H1 (cell line): ENCODE data around the gene OPCML. TPM values are rescaled to one million over a fixed set of nuclear protein-coding genes. Genes with fewer than 3 reads are reported as not detected.

ENCODE experiments used
- CTCF ChIA-PET: fragments of 300-600 bp; sonication (Branson Sonifier 250); formaldehyde crosslinking; loops from one replicate; lab custom pipeline; 2021; ENCODE audit not compliant: partially characterized antibody; lab: Charles Lee
- POLR2A ChIA-PET: fragments of 300-600 bp; sonication (Branson Sonifier 250); formaldehyde crosslinking; loops from one replicate; lab custom pipeline; 2021; ENCODE audit warnings: inconsistent platforms; ENCODE audit not compliant: partially characterized antibody; lab: Charles Lee
- DNase-seq, 2 experiments: peaks; one replicate each; pipeline versions ENCODE4 v3.0.0 to v3.0.0-alpha.2; 2010 to 2022; ENCODE audit warnings: low spot score in 2 of 2, low read depth in 1 of 2, mixed read lengths in 1 of 2
- FAIRE-seq: peaks from 2 replicates; lab custom pipeline; 2011; peaks lifted over from hg19 to GRCh38; lab: Jason Lieb, UNC
- H2AFZ ChIP-seq: 2 replicates; pipeline ENCODE4 v1.8.1; 2012; ENCODE audit warnings: low read length, inconsistent platforms
- H2AK5ac ChIP-seq: 2 replicates; pipeline ENCODE4 v1.6.1; 2013; ENCODE audit warnings: low read depth, low read length
- H2BK120ac ChIP-seq: replicated peaks from 2 replicates; pipeline ENCODE3; 2013; ENCODE audit warnings: low read depth, low read length, inconsistent platforms
- H2BK12ac ChIP-seq: 2 replicates; pipeline ENCODE4 v1.6.1; 2013; ENCODE audit warnings: low read depth, low read length
- H2BK15ac ChIP-seq: 2 replicates; pipeline ENCODE4 v1.6.1; 2013; ENCODE audit warnings: low read length
- H2BK20ac ChIP-seq: 2 replicates; pipeline ENCODE4 v1.6.1; 2013; ENCODE audit warnings: low read length
- H2BK5ac ChIP-seq: 2 replicates; pipeline ENCODE4 v1.6.1; 2013; ENCODE audit warnings: low read depth, low read length
- H3K14ac ChIP-seq: 2 replicates; pipeline ENCODE4 v1.6.1; 2013; ENCODE audit warnings: inconsistent platforms; ENCODE audit not compliant: insufficient read length
- H3K18ac ChIP-seq: 2 replicates; pipeline ENCODE4 v1.6.1; 2013; ENCODE audit warnings: low read length; ENCODE audit errors: extremely low read depth
- H3K23ac ChIP-seq: 2 replicates; pipeline ENCODE4 v1.6.1; 2013; ENCODE audit warnings: inconsistent platforms; ENCODE audit not compliant: insufficient read length
- H3K23me2 ChIP-seq: 2 replicates; pipeline ENCODE4 v1.6.1; 2013; ENCODE audit warnings: low read depth, low read length
- H3K27ac ChIP-seq: 2 replicates; pipeline ENCODE4 v1.6.1; 2011; ENCODE audit warnings: low read depth, low read length, inconsistent platforms
- H3K27me3 ChIP-seq, 4 experiments: replicated peaks in 1 of 4; 1 replicate in 1 of 4; 2 replicates in 3 of 4; pipeline versions ENCODE4 v1.6.1 to v1.8.1; 2011 to 2013; ENCODE audit warnings: low read length in 3 of 4, mild to moderate bottlenecking in 3 of 4, inconsistent platforms in 2 of 4, mixed read lengths in 2 of 4, moderate library complexity in 1 of 4; ENCODE audit not compliant: control insufficient read depth in 3 of 4, insufficient read depth in 3 of 4; ENCODE audit errors: extremely low read depth in 1 of 4
- H3K36me3 ChIP-seq, 4 experiments: 2 replicates each; pipeline versions ENCODE4 v1.6.1 to v1.8.1; 2011 to 2013; ENCODE audit warnings: mild to moderate bottlenecking in 4 of 4, low read length in 3 of 4, moderate library complexity in 2 of 4, control low read depth in 1 of 4, inconsistent platforms in 1 of 4; ENCODE audit not compliant: insufficient read depth in 4 of 4, control insufficient read depth in 2 of 4
- H3K4ac ChIP-seq: replicated peaks from 2 replicates; pipeline ENCODE3; 2013; ENCODE audit warnings: low read length, low read depth, mixed read lengths, inconsistent platforms; ENCODE audit not compliant: insufficient read length
- H3K4me1 ChIP-seq, 4 experiments: replicated peaks in 1 of 4; 1 replicate in 1 of 4; 2 replicates in 3 of 4; pipeline versions ENCODE4 v1.6.1 to v1.8.1; 2011 to 2013; ENCODE audit warnings: low read length in 3 of 4, inconsistent platforms in 2 of 4, mixed read lengths in 1 of 4; ENCODE audit not compliant: insufficient read depth in 4 of 4, control insufficient read depth in 3 of 4
- H3K4me2 ChIP-seq, 2 experiments: 2 replicates each; pipeline versions ENCODE4 v1.6.1 to v1.8.1; 2011 to 2013; ENCODE audit warnings: low read depth in 2 of 2, low read length in 2 of 2, control low read depth in 1 of 2, inconsistent platforms in 1 of 2, mild to moderate bottlenecking in 1 of 2; ENCODE audit not compliant: insufficient read depth in 1 of 2
- H3K4me3 ChIP-seq, 4 experiments: fragments of 200-600, 300-600 bp in 1 of 4; sonication (generic), shearing (Covaris generic), sonication (Bioruptor Twin) in 1 of 4; 2 replicates each; pipeline versions ENCODE4 v1.5.1 to v1.8.1; 2011 to 2016; ENCODE audit warnings: low read length in 4 of 4, low read depth in 3 of 4, control low read depth in 2 of 4, inconsistent platforms in 2 of 4, mild to moderate bottlenecking in 2 of 4, mixed read lengths in 1 of 4, moderate library complexity in 1 of 4; ENCODE audit not compliant: insufficient read depth in 2 of 4; ENCODE audit errors: extremely low read depth in 1 of 4
- H3K56ac ChIP-seq: replicated peaks from 2 replicates; pipeline ENCODE3; 2013; ENCODE audit warnings: low read depth, mild to moderate bottlenecking, mixed read lengths, low read length, inconsistent platforms; ENCODE audit not compliant: insufficient read length
- H3K79me1 ChIP-seq: 2 replicates; pipeline ENCODE4 v1.6.1; 2013; ENCODE audit warnings: low read depth, low read length, control low read depth
- H3K79me2 ChIP-seq, 2 experiments: 2 replicates each; pipeline versions ENCODE4 v1.6.1 to v1.8.1; 2012 to 2013; ENCODE audit warnings: low read length in 2 of 2, mild to moderate bottlenecking in 2 of 2, inconsistent platforms in 1 of 2; ENCODE audit not compliant: insufficient read depth in 2 of 2, control insufficient read depth in 1 of 2
- H3K9ac ChIP-seq, 4 experiments: replicated peaks in 1 of 4; 1 replicate in 1 of 4; 2 replicates in 3 of 4; pipeline versions ENCODE4 v1.6.1 to v1.8.1; 2011 to 2013; ENCODE audit warnings: low read depth in 3 of 4, low read length in 3 of 4, control low read depth in 2 of 4, mild to moderate bottlenecking in 2 of 4, moderate library complexity in 2 of 4, inconsistent platforms in 1 of 4; ENCODE audit errors: extremely low read depth in 1 of 4
- H3K9me3 ChIP-seq, 2 experiments: 2 replicates each; pipeline versions ENCODE4 v1.6.1 to v1.8.1; 2012 to 2013; ENCODE audit warnings: mild to moderate bottlenecking in 2 of 2, moderate library complexity in 2 of 2, control low read depth in 1 of 2, inconsistent platforms in 1 of 2, low read depth in 1 of 2, low read length in 1 of 2, mixed read lengths in 1 of 2; ENCODE audit not compliant: insufficient read depth in 2 of 2
- H4K20me1 ChIP-seq, 2 experiments: replicated peaks in 1 of 2; 2 replicates each; pipeline versions ENCODE3 to v1.8.1; 2011 to 2013; ENCODE audit warnings: inconsistent platforms in 2 of 2, low read length in 2 of 2, mild to moderate bottlenecking in 1 of 2; ENCODE audit not compliant: insufficient read depth in 2 of 2, control insufficient read depth in 1 of 2
- H4K5ac ChIP-seq: 2 replicates; pipeline ENCODE4 v1.6.1; 2013; ENCODE audit warnings: low read length, low read depth, mixed read lengths, inconsistent platforms; ENCODE audit not compliant: insufficient read length
- H4K8ac ChIP-seq: 2 replicates; pipeline ENCODE4 v1.8.0; 2013; ENCODE audit warnings: mild to moderate bottlenecking, moderate library complexity, low read length, inconsistent platforms; ENCODE audit not compliant: insufficient read depth; ENCODE audit errors: extremely low read depth
- H4K91ac ChIP-seq: replicated peaks from 2 replicates; pipeline ENCODE3; 2013; ENCODE audit warnings: low read length, mixed read lengths, inconsistent platforms; ENCODE audit not compliant: insufficient read length
- CBX8 ChIP-seq: fragments of 300-800, 300-1000 bp; sonication (generic); IDR thresholded peaks from 2 replicates; pipeline ENCODE4 v1.7.1; 2016; ENCODE audit warnings: low read depth, low read length, borderline replicate concordance
- HDAC2 ChIP-seq, 2 experiments: fragments of 300-600 bp in 1 of 2; sonication (generic) in 1 of 2; IDR thresholded peaks; 2 replicates each; pipeline ENCODE4 v1.6.1; 2011 to 2012; ENCODE audit warnings: low read depth in 2 of 2, low read length in 2 of 2, mild to moderate bottlenecking in 2 of 2, moderate library complexity in 2 of 2, borderline replicate concordance in 1 of 2, inconsistent platforms in 1 of 2
- JUN ChIP-seq: IDR thresholded peaks from 2 replicates; pipeline ENCODE4 v1.6.1; 2011; ENCODE audit warnings: low read depth, mild to moderate bottlenecking, improper control_type of control experiment, low read length
- WGBS, 2 experiments: shearing (Covaris generic) in 1 of 2; methylation state at CpG; one replicate each; pipeline versions ENCODE4 v1.1.6 to v1.1.7; 2013 to 2015; ENCODE audit warnings: low lambda C conversion rate in 2 of 2, mixed read lengths in 2 of 2, inconsistent platforms in 1 of 2, low coverage in 1 of 2, missing lambda C conversion rate in 1 of 2; ENCODE audit not compliant: insufficient replicate concordance in 2 of 2, insufficient coverage in 1 of 2, insufficient read length in 1 of 2; ENCODE audit errors: extremely low coverage in 1 of 2, missing lambda C conversion rate in 1 of 2; 5-methylcytosine and 5-hydroxymethylcytosine counted together
- polyA plus RNA-seq, 7 experiments: library from polyadenylated mRNA; depleted of rRNA in 3 of 7; stranded (reverse) in 5 of 7; unstranded in 2 of 7; fragments of >200 nt in 5 of 7; fragments of 200-250 nt in 2 of 7; gene quantifications; 1 replicate in 5 of 7; 2 replicates in 1 of 7; 4 replicates in 1 of 7; pipeline versions ENCODE4 v1.2.1 to v1.2.3, GENCODE V29; 2011 to 2013; ENCODE audit warnings: missing spikeins in 2 of 7, mixed read lengths in 2 of 7
- total RNA-seq: library from RNA; stranded (reverse); fragmentation: NEBNext Ultra II Directional; extraction: Animal tissue kit (Norgen Biotek cat#: 25700); gene quantifications from 2 replicates; pipeline ENCODE4 v1.2.1, GENCODE V29; 2021

Gene OPCML
- total and polyA plus RNA-seq, 2 of the 8 experiments (the other 6 are each of a cell fraction or from before 2014, with no cell fraction given): 2.3 to 3.1 TPM

DNA sequence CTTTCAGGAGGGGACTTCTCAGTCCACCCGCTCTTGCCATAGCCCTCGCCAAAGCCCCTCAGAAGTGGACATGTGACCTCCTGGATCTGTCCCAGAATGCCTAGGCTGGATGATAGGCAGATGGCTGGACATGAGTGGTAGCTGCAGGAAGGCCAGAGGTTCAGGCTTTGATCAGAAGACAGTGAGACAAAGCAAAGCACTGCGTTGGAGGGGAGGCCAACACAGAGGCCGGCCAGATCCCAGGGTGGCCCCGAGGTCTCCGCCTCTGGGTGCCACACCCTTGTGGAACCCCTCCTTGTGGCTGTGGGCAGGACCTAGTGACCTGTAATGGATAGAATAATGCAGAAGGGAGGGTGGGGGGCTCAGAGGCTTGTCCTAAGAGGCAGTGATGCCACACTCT lies 147.6 kb downstream of the OPCML start:
- Histone ChIP-seq H3K4ac (no peak overlapping the region), H2BK12ac (no peak overlapping the region; the same call in 1 of the 2 replicates), H3K18ac (no peak overlapping the region), H3K4me1 (peaks cover 0 to 5% (median 2%) of the 10 kb centered on the region in 4 experiments; a peak in 3 of 7 replicates), H3K4me3 (no peak overlapping the region), H4K20me1 (no peaks in the 10 kb centered on the region), H3K23ac (no peak overlapping the region), H3K56ac (no peak overlapping the region), H2BK5ac (no peak overlapping the region), H3K9me3 (no peaks in the 10 kb centered on the region), H2AK5ac (no peak overlapping the region), H3K9ac (no peak overlapping the region), H3K23me2 (no peaks in the 10 kb centered on the region), H4K8ac (no peak overlapping the region), H4K91ac (no peak overlapping the region), H2AFZ (no peak overlapping the region), H3K14ac (no peak overlapping the region), H2BK20ac (no peak overlapping the region), H3K27me3 (no peaks in the 10 kb centered on the region), H3K79me1 (no peaks in the 10 kb centered on the region; the same call in 1 of the 2 replicates), H3K27ac (no peak overlapping the region), H3K4me2 (no peak overlapping the region), H3K36me3 (no peaks in the 10 kb centered on the region), H2BK120ac (no peak overlapping the region), H2BK15ac (peak overlapping the region; percentile 49; the same call in 1 of the 2 replicates), H3K79me2 (no peaks in the 10 kb centered on the region), H4K5ac (no peak overlapping the region)
- DNase-seq (no peak), FAIRE-seq (no peak)
- no peak for TF ChIP-seq HDAC2 (IDR thresholded peaks at IDR 0.05; ENCODE audit: borderline replicate concordance in 1 of 2, low read depth in 2 of 2, low read length in 2 of 2)
- TF ChIP-seq JUN: no peak
- TF ChIP-seq CBX8: no peak
- ChIA-PET CTCF (interaction anchor here (0.6 to 1.4 kb wide), 5 partner anchors 9 to 450 kb away, joined by 3 to 4 read pairs (median 4); no protein-coding TSS in a partner anchor), POLR2A (no interaction called here)
- 86% methylated on average over 6 of the region's 6 CpGs; no CpG with 5 or more reads in 1 of the 2 experiments for WGBS, 2 experiments
